ENCODE results near the gene EXOC1. TPM values are rescaled to one million over a fixed set of nuclear protein-coding genes. Genes with fewer than 3 reads are reported as not detected.

EXOC1 gene
- total and polyA plus RNA-seq, 10 of the 15 experiments (the other 5 are each of a cell fraction or from before 2014, with no cell fraction given), result 11.8 to 36.6 (median 21.1) TPM

DNA sequence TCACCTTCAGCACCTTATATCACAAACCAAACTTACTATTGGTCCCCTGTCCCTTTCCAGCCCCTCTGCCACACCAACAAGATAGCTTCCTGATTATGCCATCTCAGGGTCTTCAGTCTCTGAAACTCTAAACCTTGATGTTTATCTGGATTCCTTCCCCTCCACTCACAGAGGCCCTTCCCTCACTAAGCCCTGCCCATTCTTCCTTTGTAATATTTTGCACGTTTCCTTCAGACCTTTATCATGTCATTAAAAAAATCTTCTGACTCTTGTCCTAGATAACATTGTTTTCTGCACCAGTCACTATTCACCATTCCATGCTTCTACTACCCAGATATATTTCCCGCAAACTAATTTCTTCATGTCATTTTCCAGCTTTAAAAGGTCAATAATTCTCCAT is 77.6 kb downstream of the EXOC1 start:
- no TSS peak for BruUV-seq (replicated peaks)
- no peaks in the 10 kb centered on the region for H3K36me3 ChIP-seq (ENCODE audit: control insufficient read depth in 2 of 2, insufficient read depth in 2 of 2, low read length in 1 of 2)
- no peak overlapping the region for H3K4me3 ChIP-seq
- H3K9me3 ChIP-seq (replicated peaks; ENCODE audit: control insufficient read depth, insufficient read depth, low read length), result no peaks in the 10 kb centered on the region
- CTCF ChIA-PET, result interaction anchor here (0.6 kb wide), 1 partner anchor 390 kb away, joined by 3 read pairs; no protein-coding TSS in a partner anchor
- RAD21 ChIA-PET (ENCODE audit: unreplicated experiment), result interaction anchor here (2.5 kb wide), 1 partner anchor 17 kb away, joined by 8 read pairs; no protein-coding TSS in a partner anchor
- no peak for DNase-seq (ENCODE audit: low read depth, low spot score)
- H3K4me1 ChIP-seq (ENCODE audit: control insufficient read depth, insufficient read depth, low read length), result no peaks in the 10 kb centered on the region
- ATAC-seq, result no peak
- H3K9ac ChIP-seq (ENCODE audit: control insufficient read depth, insufficient read depth, low read length), result no peak overlapping the region
- no peak overlapping the region for H2AFZ ChIP-seq (ENCODE audit: control insufficient read depth, low read depth, low read length)
- intact Hi-C loops (cut with micrococcal nuclease; ENCODE audit: unreplicated experiment) (no loop called here), in situ Hi-C loops (cut with MboI) (no loop called here)
- H4K20me1 ChIP-seq (ENCODE audit: control insufficient read depth, insufficient read depth), result no peaks in the 10 kb centered on the region
- POLR2A ChIA-PET, result interaction anchor here (0.8 kb wide), 1 partner anchor 15 kb away, joined by 3 read pairs; no protein-coding TSS in a partner anchor
- WGBS (ENCODE audit: insufficient coverage, insufficient replicate concordance, low lambda C conversion rate, missing lambda C conversion rate), result 50% methylated on average over 2 of the region's 2 CpGs
- TF ChIP-seq WRNIP1 (IDR thresholded peaks at IDR 0.05; ENCODE audit: borderline replicate concordance, low read depth, low read length) (no peak), ZNF24 (IDR thresholded peaks at IDR 0.05) (no peak), JUND (IDR thresholded peaks at IDR 0.05; ENCODE audit: low read depth, low read length) (no peak), SUZ12 (IDR thresholded peaks at IDR 0.05; ENCODE audit: unreplicated experiment) (no peak), ZNF622 (IDR thresholded peaks at IDR 0.05) (no peak), ESRRA (IDR thresholded peaks at IDR 0.05; ENCODE audit: low read length) (no peak), ZNF274 (IDR thresholded peaks at IDR 0.05; ENCODE audit: insufficient read depth, insufficient read length) (no peak), NFIC (IDR thresholded peaks at IDR 0.05; ENCODE audit: low read depth, low read length) (no peak), RB1 (IDR thresholded peaks at IDR 0.05; ENCODE audit: borderline replicate concordance) (no peak), MYB (IDR thresholded peaks at IDR 0.05; ENCODE audit: borderline replicate concordance, low read depth, low read length) (no peak), POLR2AphosphoS5 (IDR thresholded peaks at IDR 0.05; ENCODE audit: low read length) (no peak), SREBF2 (IDR thresholded peaks at IDR 0.05; ENCODE audit: low read length) (no peak), SPI1 (IDR thresholded peaks at IDR 0.05; ENCODE audit: borderline replicate concordance, insufficient read depth, low read depth, low read length) (no peak)
- TF ChIP-seq, protein P1, sequence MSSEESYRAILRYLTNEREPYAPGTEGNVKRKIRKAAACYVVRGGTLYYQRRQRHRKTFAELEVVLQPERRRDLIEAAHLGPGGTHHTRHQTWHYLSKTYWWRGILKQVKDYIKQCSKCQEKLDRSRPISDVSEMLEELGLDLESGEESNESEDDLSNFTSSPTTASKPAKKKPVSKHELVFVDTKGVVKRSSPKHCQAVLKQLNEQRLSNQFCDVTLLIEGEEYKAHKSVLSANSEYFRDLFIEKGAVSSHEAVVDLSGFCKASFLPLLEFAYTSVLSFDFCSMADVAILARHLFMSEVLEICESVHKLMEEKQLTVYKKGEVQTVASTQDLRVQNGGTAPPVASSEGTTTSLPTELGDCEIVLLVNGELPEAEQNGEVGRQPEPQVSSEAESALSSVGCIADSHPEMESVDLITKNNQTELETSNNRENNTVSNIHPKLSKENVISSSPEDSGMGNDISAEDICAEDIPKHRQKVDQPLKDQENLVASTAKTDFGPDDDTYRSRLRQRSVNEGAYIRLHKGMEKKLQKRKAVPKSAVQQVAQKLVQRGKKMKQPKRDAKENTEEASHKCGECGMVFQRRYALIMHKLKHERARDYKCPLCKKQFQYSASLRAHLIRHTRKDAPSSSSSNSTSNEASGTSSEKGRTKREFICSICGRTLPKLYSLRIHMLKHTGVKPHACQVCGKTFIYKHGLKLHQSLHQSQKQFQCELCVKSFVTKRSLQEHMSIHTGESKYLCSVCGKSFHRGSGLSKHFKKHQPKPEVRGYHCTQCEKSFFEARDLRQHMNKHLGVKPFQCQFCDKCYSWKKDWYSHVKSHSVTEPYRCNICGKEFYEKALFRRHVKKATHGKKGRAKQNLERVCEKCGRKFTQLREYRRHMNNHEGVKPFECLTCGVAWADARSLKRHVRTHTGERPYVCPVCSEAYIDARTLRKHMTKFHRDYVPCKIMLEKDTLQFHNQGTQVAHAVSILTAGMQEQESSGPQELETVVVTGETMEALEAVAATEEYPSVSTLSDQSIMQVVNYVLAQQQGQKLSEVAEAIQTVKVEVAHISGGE (CRISPR knock-in tag; IDR thresholded peaks at IDR 0.05), result no peak
- TF ChIP-seq, protein P2, sequence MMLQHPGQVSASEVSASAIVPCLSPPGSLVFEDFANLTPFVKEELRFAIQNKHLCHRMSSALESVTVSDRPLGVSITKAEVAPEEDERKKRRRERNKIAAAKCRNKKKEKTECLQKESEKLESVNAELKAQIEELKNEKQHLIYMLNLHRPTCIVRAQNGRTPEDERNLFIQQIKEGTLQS (IDR thresholded peaks at IDR 0.05; ENCODE audit: borderline replicate concordance, extremely low read depth, low read depth, low read length), result no peak
- TF ChIP-seq, protein P3, sequence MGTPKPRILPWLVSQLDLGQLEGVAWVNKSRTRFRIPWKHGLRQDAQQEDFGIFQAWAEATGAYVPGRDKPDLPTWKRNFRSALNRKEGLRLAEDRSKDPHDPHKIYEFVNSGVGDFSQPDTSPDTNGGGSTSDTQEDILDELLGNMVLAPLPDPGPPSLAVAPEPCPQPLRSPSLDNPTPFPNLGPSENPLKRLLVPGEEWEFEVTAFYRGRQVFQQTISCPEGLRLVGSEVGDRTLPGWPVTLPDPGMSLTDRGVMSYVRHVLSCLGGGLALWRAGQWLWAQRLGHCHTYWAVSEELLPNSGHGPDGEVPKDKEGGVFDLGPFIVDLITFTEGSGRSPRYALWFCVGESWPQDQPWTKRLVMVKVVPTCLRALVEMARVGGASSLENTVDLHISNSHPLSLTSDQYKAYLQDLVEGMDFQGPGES (IDR thresholded peaks at IDR 0.05), result no peak
- TF ChIP-seq, protein P4, sequence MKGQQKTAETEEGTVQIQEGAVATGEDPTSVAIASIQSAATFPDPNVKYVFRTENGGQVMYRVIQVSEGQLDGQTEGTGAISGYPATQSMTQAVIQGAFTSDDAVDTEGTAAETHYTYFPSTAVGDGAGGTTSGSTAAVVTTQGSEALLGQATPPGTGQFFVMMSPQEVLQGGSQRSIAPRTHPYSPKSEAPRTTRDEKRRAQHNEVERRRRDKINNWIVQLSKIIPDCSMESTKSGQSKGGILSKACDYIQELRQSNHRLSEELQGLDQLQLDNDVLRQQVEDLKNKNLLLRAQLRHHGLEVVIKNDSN (IDR thresholded peaks at IDR 0.05; ENCODE audit: borderline replicate concordance, extremely low read length, insufficient read depth, low read depth, low read length), result no peak
- TF ChIP-seq, protein P5, sequence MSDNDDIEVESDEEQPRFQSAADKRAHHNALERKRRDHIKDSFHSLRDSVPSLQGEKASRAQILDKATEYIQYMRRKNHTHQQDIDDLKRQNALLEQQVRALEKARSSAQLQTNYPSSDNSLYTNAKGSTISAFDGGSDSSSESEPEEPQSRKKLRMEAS (IDR thresholded peaks at IDR 0.05; ENCODE audit: low read depth, low read length), result no peak
- FAIRE-seq, result no peak
- SMC1A ChIA-PET (ENCODE audit: uncharacterized antibody, unreplicated experiment), result interaction anchor here (1.0 to 1.2 kb wide), 3 partner anchors 10 to 64 kb away, joined by 3 to 4 read pairs (median 4); no protein-coding TSS in a partner anchor
- H3K79me2 ChIP-seq (ENCODE audit: control insufficient read depth, insufficient read depth, low read length), result no peaks in the 10 kb centered on the region
- no peaks in the 10 kb centered on the region for H3K27me3 ChIP-seq (replicated peaks in 1 of 2; ENCODE audit: control insufficient read depth in 2 of 2, insufficient read depth in 2 of 2, low read length in 1 of 2)
- H3K27ac ChIP-seq (ENCODE audit: control insufficient read depth, insufficient read depth), result no peak overlapping the region
- H3K4me2 ChIP-seq (ENCODE audit: control insufficient read depth, insufficient read depth), result no peak overlapping the region

All from GM12878 (cell line).